Measurements from ENCODE around the gene CALCOCO1. TPM values are rescaled to one million over a fixed set of nuclear protein-coding genes. Genes with fewer than 3 reads are reported as not detected.

The CALCOCO1 gene
- total and polyA plus RNA-seq, 2 of the 13 experiments (the other 11 are each of a cell fraction or from before 2014, with no cell fraction given), result 7.7 to 47.7 TPM

DNA sequence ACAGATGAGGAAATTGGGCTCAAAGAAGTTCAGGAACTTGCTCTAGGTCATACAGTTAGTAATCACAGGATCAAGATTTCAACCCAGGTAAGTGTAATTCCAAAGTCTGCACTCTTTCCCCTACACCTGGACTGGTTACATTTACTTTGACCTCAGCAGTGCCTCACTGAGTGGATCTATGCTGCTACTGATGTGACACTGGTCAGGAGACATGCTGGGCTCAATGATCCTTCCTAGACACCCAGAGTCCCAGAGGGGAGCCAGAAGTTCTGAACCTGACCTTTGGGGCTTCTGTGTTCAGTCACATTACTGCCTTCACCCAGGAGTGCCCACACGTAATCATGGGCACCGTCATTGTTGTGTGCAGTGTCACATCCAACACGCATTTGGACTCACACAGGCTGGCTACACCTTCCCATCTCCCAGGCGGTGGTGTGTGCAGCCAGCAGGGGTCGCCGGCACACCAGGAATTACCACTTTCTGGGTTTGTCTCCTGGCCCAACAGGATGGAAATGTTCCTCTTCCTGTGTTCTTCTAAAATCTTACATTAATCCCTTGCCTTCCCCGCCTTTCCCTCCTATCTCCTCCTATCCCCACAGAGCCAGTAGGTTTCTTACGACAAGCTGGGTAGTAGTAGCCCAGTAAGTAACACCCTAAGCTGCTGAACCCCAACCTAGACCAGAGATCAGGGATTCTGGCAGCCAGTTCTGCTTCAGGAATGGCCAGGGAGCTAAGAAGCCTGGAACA lies 25.6 kb downstream of the CALCOCO1 start:
- peak; percentile 78 for FAIRE-seq
- Histone ChIP-seq H3K4me1 (ENCODE audit: insufficient read depth, low read length) (peaks cover 2% of the 10 kb centered on the region; the same call in 1 of the 2 replicates), H3K27ac (ENCODE audit: extremely low read length, insufficient read depth, low read length) (no peak overlapping the region), H3K4me3 (replicated peaks in 1 of 3; ENCODE audit: insufficient read depth in 1 of 3, low read depth in 2 of 3, low read length in 3 of 3) (no peak overlapping the region), H3K36me3 (replicated peaks in 1 of 2; ENCODE audit: control insufficient read depth in 1 of 2, insufficient read depth in 2 of 2, low read length in 2 of 2) (no peaks in the 10 kb centered on the region), H3K27me3 (ENCODE audit: control insufficient read depth in 1 of 2, insufficient read depth in 2 of 2, low read length in 2 of 2) (peaks cover 7 to 45% of the 10 kb centered on the region in 2 experiments), H4K20me1 (ENCODE audit: insufficient read depth, low read length) (no peaks in the 10 kb centered on the region), H3K9me3 (ENCODE audit: low read length) (no peaks in the 10 kb centered on the region), H3K79me2 (ENCODE audit: insufficient read depth, low read length) (no peaks in the 10 kb centered on the region), H3K4me2 (ENCODE audit: low read depth, low read length) (no peak overlapping the region), H2AFZ (ENCODE audit: low read length) (no peak overlapping the region), H3K9ac (ENCODE audit: insufficient read depth, low read depth, low read length) (no peak overlapping the region)
- WGBS (ENCODE audit: low lambda C conversion rate), result 0% methylated on average over 5 of the region's 8 CpGs
- peak; percentile 43 for DNase-seq (ENCODE audit: low spot score)
- peak; percentile 97 for ATAC-seq
- in situ Hi-C loops (cut with HindIII; ENCODE audit: extremely low pct_ligation_motif_present, low pct_unique_long_range_greater_than_20kb) (loop anchor here (5.0 kb wide), 1 partner anchor 41 kb away; no protein-coding TSS in a partner anchor), intact Hi-C loops (cut with micrococcal nuclease; ENCODE audit: unreplicated experiment) (loop anchor here (1.0 kb wide), 1 partner anchor 42 kb away; no protein-coding TSS in a partner anchor)
- no TSS peak for BruUV-seq (replicated peaks)
- ChIA-PET POLR2A (interaction anchor here (0.9 kb wide), 1 partner anchor 41 kb away, joined by 3 read pairs; no protein-coding TSS in a partner anchor), CTCF (ENCODE audit: low intra/inter-chr PET ratio, low total read pairs) (interaction anchor here (1.1 to 12.4 kb wide), 2 partner anchors 43 to 490 kb away, joined by 3 to 216 read pairs; no protein-coding TSS in a partner anchor)
- TF ChIP-seq, protein P1, sequence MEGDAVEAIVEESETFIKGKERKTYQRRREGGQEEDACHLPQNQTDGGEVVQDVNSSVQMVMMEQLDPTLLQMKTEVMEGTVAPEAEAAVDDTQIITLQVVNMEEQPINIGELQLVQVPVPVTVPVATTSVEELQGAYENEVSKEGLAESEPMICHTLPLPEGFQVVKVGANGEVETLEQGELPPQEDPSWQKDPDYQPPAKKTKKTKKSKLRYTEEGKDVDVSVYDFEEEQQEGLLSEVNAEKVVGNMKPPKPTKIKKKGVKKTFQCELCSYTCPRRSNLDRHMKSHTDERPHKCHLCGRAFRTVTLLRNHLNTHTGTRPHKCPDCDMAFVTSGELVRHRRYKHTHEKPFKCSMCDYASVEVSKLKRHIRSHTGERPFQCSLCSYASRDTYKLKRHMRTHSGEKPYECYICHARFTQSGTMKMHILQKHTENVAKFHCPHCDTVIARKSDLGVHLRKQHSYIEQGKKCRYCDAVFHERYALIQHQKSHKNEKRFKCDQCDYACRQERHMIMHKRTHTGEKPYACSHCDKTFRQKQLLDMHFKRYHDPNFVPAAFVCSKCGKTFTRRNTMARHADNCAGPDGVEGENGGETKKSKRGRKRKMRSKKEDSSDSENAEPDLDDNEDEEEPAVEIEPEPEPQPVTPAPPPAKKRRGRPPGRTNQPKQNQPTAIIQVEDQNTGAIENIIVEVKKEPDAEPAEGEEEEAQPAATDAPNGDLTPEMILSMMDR (CRISPR knock-in tag; IDR thresholded peaks at IDR 0.05), result peak; percentile 97
- TF ChIP-seq ZNF274 (CRISPR knock-in tag; IDR thresholded peaks at IDR 0.05), result 0 out of 2 replicates have a peak, but pooled peaks have one; percentile 53
- no peak for TF ChIP-seq TSC22D2 (CRISPR knock-in tag; IDR thresholded peaks at IDR 0.05; ENCODE audit: borderline replicate concordance)
- no peak for TF ChIP-seq ZNF280D (CRISPR knock-in tag; IDR thresholded peaks at IDR 0.05)
- no peak for TF ChIP-seq MAZ (IDR thresholded peaks at IDR 0.05; ENCODE audit: borderline replicate concordance, low read depth, low read length)
- no peak for TF ChIP-seq MAZ (CRISPR knock-in tag; IDR thresholded peaks at IDR 0.05; ENCODE audit: low read depth)
- TF ChIP-seq THAP11 (CRISPR knock-in tag; IDR thresholded peaks at IDR 0.05), result 0 out of 2 replicates have a peak, but pooled peaks have one; percentile 24
- TF ChIP-seq, protein P2, sequence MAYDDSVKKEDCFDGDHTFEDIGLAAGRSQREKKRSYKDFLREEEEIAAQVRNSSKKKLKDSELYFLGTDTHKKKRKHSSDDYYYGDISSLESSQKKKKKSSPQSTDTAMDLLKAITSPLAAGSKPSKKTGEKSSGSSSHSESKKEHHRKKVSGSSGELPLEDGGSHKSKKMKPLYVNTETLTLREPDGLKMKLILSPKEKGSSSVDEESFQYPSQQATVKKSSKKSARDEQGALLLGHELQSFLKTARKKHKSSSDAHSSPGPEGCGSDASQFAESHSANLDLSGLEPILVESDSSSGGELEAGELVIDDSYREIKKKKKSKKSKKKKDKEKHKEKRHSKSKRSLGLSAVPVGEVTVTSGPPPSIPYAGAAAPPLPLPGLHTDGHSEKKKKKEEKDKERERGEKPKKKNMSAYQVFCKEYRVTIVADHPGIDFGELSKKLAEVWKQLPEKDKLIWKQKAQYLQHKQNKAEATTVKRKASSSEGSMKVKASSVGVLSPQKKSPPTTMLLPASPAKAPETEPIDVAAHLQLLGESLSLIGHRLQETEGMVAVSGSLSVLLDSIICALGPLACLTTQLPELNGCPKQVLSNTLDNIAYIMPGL (CRISPR knock-in tag; IDR thresholded peaks at IDR 0.05; ENCODE audit: borderline replicate concordance in 1 of 2, low read depth in 1 of 2), result 0 out of 4 replicates have a peak, but pooled peaks have one; percentile 33 to 35
- no peak for TF ChIP-seq MTA3 (CRISPR knock-in tag; IDR thresholded peaks at IDR 0.05)
- TF ChIP-seq SMAD9 (CRISPR knock-in tag; IDR thresholded peaks at IDR 0.05), result no peak
- no peak for TF ChIP-seq ADNP (CRISPR knock-in tag; IDR thresholded peaks at IDR 0.05)
- TF ChIP-seq ELF1 (CRISPR knock-in tag; IDR thresholded peaks at IDR 0.05), result no peak
- no peak for TF ChIP-seq SOX5 (CRISPR knock-in tag; IDR thresholded peaks at IDR 0.05; ENCODE audit: borderline replicate concordance)
- TF ChIP-seq RAD21 (CRISPR knock-in tag; IDR thresholded peaks at IDR 0.05), result peak; percentile 91
- TF ChIP-seq SMARCE1 (IDR thresholded peaks at IDR 0.05; ENCODE audit: borderline replicate concordance), result no peak
- TF ChIP-seq ZNF788 (CRISPR knock-in tag; IDR thresholded peaks at IDR 0.05; ENCODE audit: borderline replicate concordance), result no peak
- TF ChIP-seq SRSF4 (IDR thresholded peaks at IDR 0.05; ENCODE audit: low read depth, low read length, poor library complexity, severe bottlenecking), result no peak

Data from HepG2 (cell line).